CD4-positive, alpha-beta T cell (primary cell): ENCODE measurements around the gene HTR1D. TPM values are rescaled to one million over a fixed set of nuclear protein-coding genes. Genes with fewer than 3 reads are reported as not detected.

Experiments
- ATAC-seq: fragments of 200-7000 bp; cut with Tn5 transposase; one replicate; pipeline ENCODE4 v1.10.0; 2022; ENCODE audit warnings: mild to moderate bottlenecking; ENCODE audit not compliant: poor library complexity
- CTCF ChIA-PET: fragments of 350-600 bp; sonication (Branson Sonifier 250); formaldehyde crosslinking; loops from one replicate; lab custom pipeline; 2021; ENCODE audit warnings: antibody characterized with exemption, inconsistent platforms; lab: Charles Lee
- POLR2A ChIA-PET: fragments of 350-600 bp; sonication (Branson Sonifier 250); formaldehyde crosslinking; loops from one replicate; lab custom pipeline; 2021; ENCODE audit warnings: antibody characterized with exemption, inconsistent platforms; lab: Charles Lee
- DNase-seq, 14 experiments: peaks; one replicate each; pipeline ENCODE4 v3.0.0-alpha.2; 2013 to 2020; ENCODE audit warnings: mixed read lengths in 2 of 14
- H3K27ac ChIP-seq, 2 donors: one replicate each; pipeline versions ENCODE4 v1.5.1 to v1.7.0; 2013; ENCODE audit warnings: low read length in 2 of 2, low read depth in 1 of 2, mild to moderate bottlenecking in 1 of 2
- H3K27me3 ChIP-seq, 2 experiments: 1 replicate in 1 of 2; 2 replicates in 1 of 2; pipeline versions ENCODE4 v1.6.1 to v1.7.0; 2013; ENCODE audit warnings: low read length in 2 of 2, control low read depth in 1 of 2, mild to moderate bottlenecking in 1 of 2, moderate library complexity in 1 of 2; ENCODE audit not compliant: insufficient read depth in 2 of 2, control insufficient read depth in 1 of 2
- H3K36me3 ChIP-seq: one replicate; pipeline ENCODE4 v1.6.1; 2013; ENCODE audit warnings: low read length, control low read depth; ENCODE audit not compliant: insufficient read depth
- H3K4me1 ChIP-seq: one replicate; pipeline ENCODE4 v1.6.1; 2013; ENCODE audit warnings: low read length, control low read depth; ENCODE audit not compliant: insufficient read depth
- H3K4me3 ChIP-seq: one replicate; pipeline ENCODE4 v1.5.1; 2013; ENCODE audit warnings: mild to moderate bottlenecking, low read length, moderate library complexity
- H3K9me3 ChIP-seq, 2 experiments: 1 replicate in 1 of 2; 2 replicates in 1 of 2; pipeline versions ENCODE4 v1.6.1 to v1.7.0; 2013; ENCODE audit warnings: low read length in 2 of 2, mild to moderate bottlenecking in 2 of 2, control low read depth in 1 of 2, moderate library complexity in 1 of 2; ENCODE audit not compliant: control insufficient read depth in 1 of 2, insufficient read depth in 1 of 2
- H3K27ac Mint-ChIP-seq: one replicate; pipeline ENCODE4 v1.8.0; 2020; ENCODE audit warnings: mixed read lengths
- H3K27me3 Mint-ChIP-seq: one replicate; pipeline ENCODE4 v1.8.0; 2021; ENCODE audit warnings: mixed read lengths
- H3K36me3 Mint-ChIP-seq: one replicate; pipeline ENCODE4 v1.8.0; 2021; ENCODE audit warnings: low read depth, mixed read lengths
- H3K4me1 Mint-ChIP-seq: one replicate; pipeline ENCODE4 v1.8.0; 2021; ENCODE audit warnings: low read depth, mixed read lengths
- H3K4me3 Mint-ChIP-seq: one replicate; pipeline ENCODE4 v1.8.0; 2020; ENCODE audit warnings: mild to moderate bottlenecking, mixed read lengths
- H3K9me3 Mint-ChIP-seq: one replicate; pipeline ENCODE4 v1.8.0; 2020; ENCODE audit warnings: mixed read lengths
- CTCF ChIP-seq: fragments of 200-600 bp; IDR thresholded peaks from one replicate; pipeline ENCODE4 v1.8.0; 2022; ENCODE audit warnings: antibody characterized with exemption, mild to moderate bottlenecking
- intact Hi-C, 2 experiments: fragments of 100-400 bp; cut with DNase I in 1 of 2; cut with micrococcal nuclease in 1 of 2; formaldehyde crosslinking; loops; one replicate each; pipeline versions ENCODE4 v1.15.1 to v1.9.0; 2023 to 2025; cut with DNase I, micrococcal nuclease
- total RNA-seq, 174 experiments: library from RNA in 2 of 174; stranded (reverse) in 2 of 174; gene quantifications; one replicate each; pipeline ENCODE4 v1.2.3 and lab custom pipeline; 2021 to 2026

Gene HTR1D
- total RNA-seq, 2 experiments from 2014 or later: not detected

DNA sequence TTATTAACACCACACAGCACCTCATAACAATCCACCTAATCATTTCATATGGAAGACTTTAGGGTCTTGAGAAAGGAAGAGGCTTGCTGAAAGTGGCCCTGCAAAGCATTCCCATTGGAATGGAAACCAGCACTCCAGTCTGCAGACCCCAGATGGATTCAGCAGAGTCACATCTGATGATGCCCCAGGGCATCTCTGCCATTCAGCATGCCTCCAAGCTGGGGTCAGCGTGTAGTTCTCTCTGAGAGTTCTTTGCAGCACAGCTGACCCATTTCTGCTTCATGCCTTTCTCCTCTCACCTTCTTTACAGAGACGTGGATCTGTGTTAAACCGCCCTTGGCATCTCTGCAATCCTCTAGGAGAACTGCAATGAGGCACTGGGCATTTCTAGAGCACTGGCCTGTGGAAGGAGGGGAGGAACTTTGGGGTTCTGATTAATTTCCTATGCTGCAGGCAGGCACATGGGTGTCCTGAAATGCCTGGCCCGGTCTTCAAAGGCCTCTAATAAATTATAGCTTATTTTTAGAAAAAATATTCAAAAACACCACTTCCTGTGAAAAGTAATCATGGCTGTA is 46.0 kb downstream of the HTR1D start:
- ChIA-PET CTCF (interaction anchor here (0.6 to 1.7 kb wide), 3 partner anchors 13 to 75 kb away, joined by 3 to 5 read pairs (median 3); no protein-coding TSS in a partner anchor), POLR2A (no interaction called here)
- Histone ChIP-seq H3K4me3 (no peak overlapping the region), H3K27ac (no peak overlapping the region), H3K4me1 (peaks cover 22% of the 10 kb centered on the region), H3K27me3 (no peaks in the 10 kb centered on the region), H3K36me3 (no peaks in the 10 kb centered on the region), H3K9me3 (peaks cover 0 to 4% of the 10 kb centered on the region in 2 experiments)
- ATAC-seq: no peak
- Mint-ChIP-seq H3K4me1 (peaks cover 27% of the 10 kb centered on the region), H3K9me3 (no peaks in the 10 kb centered on the region), H3K36me3 (no peaks in the 10 kb centered on the region), H3K4me3 (no peak overlapping the region), H3K27me3 (peaks cover 9% of the 10 kb centered on the region), H3K27ac (no peak overlapping the region)
- intact Hi-C loops: no loop called here
- no peak for DNase-seq
- no peak for TF ChIP-seq CTCF

DNA sequence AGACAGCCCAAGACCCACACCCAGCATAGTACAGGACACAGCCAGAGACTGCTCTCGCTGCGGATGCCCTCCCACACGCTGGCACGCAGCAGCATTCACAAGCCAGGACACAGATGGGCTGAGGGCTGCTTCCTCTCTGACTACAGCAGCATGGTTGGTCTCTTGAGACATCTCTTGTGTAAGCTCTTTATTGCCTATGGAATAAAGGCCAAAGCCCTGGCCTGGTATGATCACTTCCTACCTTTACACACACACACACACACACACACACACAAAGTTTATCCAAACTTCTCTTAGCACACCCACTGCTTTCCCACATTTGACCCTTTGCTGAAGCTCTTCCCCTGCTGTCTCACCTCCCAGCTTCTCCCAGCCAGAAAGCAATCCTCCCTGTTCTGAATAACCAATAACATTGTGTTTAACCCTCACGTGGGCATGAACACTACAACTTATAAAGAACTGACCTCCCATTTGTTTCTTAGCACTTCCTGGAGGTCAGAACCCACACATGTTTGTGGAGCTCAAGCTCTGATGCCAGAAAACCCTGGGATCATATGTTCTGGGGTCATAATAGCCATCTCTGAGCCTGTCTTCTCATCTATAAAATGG is 47.5 kb downstream of the HTR1D start:
- H3K27me3 Mint-ChIP-seq: no peaks in the 10 kb centered on the region

GRCh38 chr1:23169195-23169575 is 48.1 kb downstream of the HTR1D start:
- peak overlapping the region; percentile 97 for H3K4me3 Mint-ChIP-seq

More for the DNA sequence above, 47.5 kb downstream of the HTR1D start:
- H3K4me1 ChIP-seq: peaks cover 25% of the 10 kb centered on the region
- Mint-ChIP-seq H3K36me3 (no peaks in the 10 kb centered on the region), H3K4me3 (peak overlapping the region; percentile 97), H3K9me3 (no peaks in the 10 kb centered on the region), H3K4me1 (peaks cover 38% of the 10 kb centered on the region), H3K27ac (peak overlapping the region; percentile 79)
- no peaks in the 10 kb centered on the region for H3K36me3 ChIP-seq
- intact Hi-C loops: loop anchor here (2.0 to 10.0 kb wide), 3 partner anchors 53 to 195 kb away; partner anchors contain the start of genes KDM1A (in 1 of the 2) and ZNF436 (in 1 of the 2)
- POLR2A ChIA-PET: interaction anchor here (0.8 kb wide), 1 partner anchor 51 kb away, joined by 3 read pairs; no protein-coding TSS in a partner anchor
- TF ChIP-seq CTCF: no peak
- H3K27me3 ChIP-seq: no peaks in the 10 kb centered on the region
- no peak overlapping the region for H3K27ac ChIP-seq
- H3K4me3 ChIP-seq: no peak overlapping the region
- no peak for ATAC-seq
- DNase-seq: peak in 5 of 14 experiments; percentile 10 to 59 (median 42)
- CTCF ChIA-PET: interaction anchor here (1.9 to 3.9 kb wide), 3 partner anchors 10 to 70 kb away, joined by 5 to 23 read pairs (median 14); no protein-coding TSS in a partner anchor
- peaks cover 0 to 4% of the 10 kb centered on the region in 2 experiments for H3K9me3 ChIP-seq

More at GRCh38 chr1:23169195-23169575, 48.1 kb downstream of the HTR1D start:
- Mint-ChIP-seq H3K4me1 (peaks cover 42% of the 10 kb centered on the region), H3K27ac (peak overlapping the region; percentile 79), H3K36me3 (no peaks in the 10 kb centered on the region), H3K9me3 (no peaks in the 10 kb centered on the region), H3K27me3 (no peaks in the 10 kb centered on the region)
- TF ChIP-seq CTCF: no peak
- peaks cover 0 to 4% of the 10 kb centered on the region in 2 experiments for H3K9me3 ChIP-seq
- POLR2A ChIA-PET: interaction anchor here (0.7 to 2.3 kb wide), 5 partner anchors 15 to 175 kb away, joined by 3 to 12 read pairs (median 4); partner anchors contain the start of gene HNRNPR
- ATAC-seq (no peak), DNase-seq (no peak)
- H3K27ac ChIP-seq: no peak overlapping the region
- H3K27me3 ChIP-seq: no peaks in the 10 kb centered on the region
- no peaks in the 10 kb centered on the region for H3K36me3 ChIP-seq
- peaks cover 25% of the 10 kb centered on the region for H3K4me1 ChIP-seq
- peak overlapping the region; percentile 87 for H3K4me3 ChIP-seq
- intact Hi-C loops: loop anchor here (2.0 to 10.0 kb wide), 3 partner anchors 52 to 196 kb away; partner anchors contain the start of genes KDM1A (in 1 of the 2) and ZNF436 (in 1 of the 2)
- CTCF ChIA-PET: interaction anchor here (1.2 to 3.9 kb wide), 5 partner anchors 10 to 70 kb away, joined by 3 to 23 read pairs (median 8); no protein-coding TSS in a partner anchor
